H1 (cell line): ENCODE results near the gene CCNH.

ENCODE experiments used
- EZH2 ChIP-seq: fragments of 200-600 bp; sonication (generic); IDR thresholded peaks from 2 replicates; pipeline ENCODE4 v1.7.1; 2012; ENCODE audit warnings: low read depth, mild to moderate bottlenecking, moderate library complexity, low read length, inconsistent platforms; ENCODE audit not compliant: severe bottlenecking
- SRF ChIP-seq: IDR thresholded peaks from 2 replicates; pipeline ENCODE4 v1.6.1; 2011; ENCODE audit warnings: mild to moderate bottlenecking, low read depth, low read length, moderate library complexity
- TF ChIP-seq, protein P1 (sequence below), 3 experiments: IDR thresholded peaks; 1 replicate in 2 of 3; 2 replicates in 1 of 3; pipeline versions ENCODE4 v1.5.1 to v1.6.1; 2011; ENCODE audit warnings: low read length in 3 of 3, mild to moderate bottlenecking in 3 of 3, inconsistent platforms in 2 of 3, low read depth in 1 of 3, moderate library complexity in 1 of 3; ENCODE audit not compliant: insufficient read depth in 1 of 3; ENCODE audit errors: control extremely low read depth in 1 of 3
- TF ChIP-seq, protein P2 (sequence below): IDR thresholded peaks from 2 replicates; pipeline ENCODE4 v1.6.1; 2011; ENCODE audit warnings: low read depth, mild to moderate bottlenecking, low read length; ENCODE audit not compliant: insufficient read depth
- TF ChIP-seq, protein P3 (sequence below): IDR thresholded peaks from 2 replicates; pipeline ENCODE4 v1.6.1; 2012; ENCODE audit warnings: inconsistent platforms

GRCh38 chr5:87430863-87431457 is 18.2 kb upstream of the CCNH start:
- TF ChIP-seq, protein P1, sequence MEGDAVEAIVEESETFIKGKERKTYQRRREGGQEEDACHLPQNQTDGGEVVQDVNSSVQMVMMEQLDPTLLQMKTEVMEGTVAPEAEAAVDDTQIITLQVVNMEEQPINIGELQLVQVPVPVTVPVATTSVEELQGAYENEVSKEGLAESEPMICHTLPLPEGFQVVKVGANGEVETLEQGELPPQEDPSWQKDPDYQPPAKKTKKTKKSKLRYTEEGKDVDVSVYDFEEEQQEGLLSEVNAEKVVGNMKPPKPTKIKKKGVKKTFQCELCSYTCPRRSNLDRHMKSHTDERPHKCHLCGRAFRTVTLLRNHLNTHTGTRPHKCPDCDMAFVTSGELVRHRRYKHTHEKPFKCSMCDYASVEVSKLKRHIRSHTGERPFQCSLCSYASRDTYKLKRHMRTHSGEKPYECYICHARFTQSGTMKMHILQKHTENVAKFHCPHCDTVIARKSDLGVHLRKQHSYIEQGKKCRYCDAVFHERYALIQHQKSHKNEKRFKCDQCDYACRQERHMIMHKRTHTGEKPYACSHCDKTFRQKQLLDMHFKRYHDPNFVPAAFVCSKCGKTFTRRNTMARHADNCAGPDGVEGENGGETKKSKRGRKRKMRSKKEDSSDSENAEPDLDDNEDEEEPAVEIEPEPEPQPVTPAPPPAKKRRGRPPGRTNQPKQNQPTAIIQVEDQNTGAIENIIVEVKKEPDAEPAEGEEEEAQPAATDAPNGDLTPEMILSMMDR (IDR thresholded peaks at IDR 0.05; ENCODE audit: control extremely low read depth in 1 of 3, insufficient read depth in 1 of 3, low read depth in 1 of 3, low read length in 3 of 3), result no peak
- TF ChIP-seq, protein P2, sequence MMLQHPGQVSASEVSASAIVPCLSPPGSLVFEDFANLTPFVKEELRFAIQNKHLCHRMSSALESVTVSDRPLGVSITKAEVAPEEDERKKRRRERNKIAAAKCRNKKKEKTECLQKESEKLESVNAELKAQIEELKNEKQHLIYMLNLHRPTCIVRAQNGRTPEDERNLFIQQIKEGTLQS, result no peak
- TF ChIP-seq, protein P3, sequence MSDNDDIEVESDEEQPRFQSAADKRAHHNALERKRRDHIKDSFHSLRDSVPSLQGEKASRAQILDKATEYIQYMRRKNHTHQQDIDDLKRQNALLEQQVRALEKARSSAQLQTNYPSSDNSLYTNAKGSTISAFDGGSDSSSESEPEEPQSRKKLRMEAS, result no peak
- TF ChIP-seq EZH2 (no peak), SRF (no peak)
